HG02642 (cell line): ENCODE results near the gene MKRN2.
"Not testable (repeated sequence)": the region's sequence is repeated elsewhere in the genome, so short reads cannot be mapped to it uniquely, and the experiment has no call there.

Source experiments
- ATAC-seq: cut with Tn5 transposase; IDR thresholded peaks from one replicate; pipeline ENCODE4 v1.9.1; 2021; ENCODE audit warnings: mild to moderate bottlenecking; ENCODE audit not compliant: unreplicated experiment, poor library complexity

The MKRN2 gene, protein sequence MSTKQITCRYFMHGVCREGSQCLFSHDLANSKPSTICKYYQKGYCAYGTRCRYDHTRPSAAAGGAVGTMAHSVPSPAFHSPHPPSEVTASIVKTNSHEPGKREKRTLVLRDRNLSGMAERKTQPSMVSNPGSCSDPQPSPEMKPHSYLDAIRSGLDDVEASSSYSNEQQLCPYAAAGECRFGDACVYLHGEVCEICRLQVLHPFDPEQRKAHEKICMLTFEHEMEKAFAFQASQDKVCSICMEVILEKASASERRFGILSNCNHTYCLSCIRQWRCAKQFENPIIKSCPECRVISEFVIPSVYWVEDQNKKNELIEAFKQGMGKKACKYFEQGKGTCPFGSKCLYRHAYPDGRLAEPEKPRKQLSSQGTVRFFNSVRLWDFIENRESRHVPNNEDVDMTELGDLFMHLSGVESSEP

DNA sequence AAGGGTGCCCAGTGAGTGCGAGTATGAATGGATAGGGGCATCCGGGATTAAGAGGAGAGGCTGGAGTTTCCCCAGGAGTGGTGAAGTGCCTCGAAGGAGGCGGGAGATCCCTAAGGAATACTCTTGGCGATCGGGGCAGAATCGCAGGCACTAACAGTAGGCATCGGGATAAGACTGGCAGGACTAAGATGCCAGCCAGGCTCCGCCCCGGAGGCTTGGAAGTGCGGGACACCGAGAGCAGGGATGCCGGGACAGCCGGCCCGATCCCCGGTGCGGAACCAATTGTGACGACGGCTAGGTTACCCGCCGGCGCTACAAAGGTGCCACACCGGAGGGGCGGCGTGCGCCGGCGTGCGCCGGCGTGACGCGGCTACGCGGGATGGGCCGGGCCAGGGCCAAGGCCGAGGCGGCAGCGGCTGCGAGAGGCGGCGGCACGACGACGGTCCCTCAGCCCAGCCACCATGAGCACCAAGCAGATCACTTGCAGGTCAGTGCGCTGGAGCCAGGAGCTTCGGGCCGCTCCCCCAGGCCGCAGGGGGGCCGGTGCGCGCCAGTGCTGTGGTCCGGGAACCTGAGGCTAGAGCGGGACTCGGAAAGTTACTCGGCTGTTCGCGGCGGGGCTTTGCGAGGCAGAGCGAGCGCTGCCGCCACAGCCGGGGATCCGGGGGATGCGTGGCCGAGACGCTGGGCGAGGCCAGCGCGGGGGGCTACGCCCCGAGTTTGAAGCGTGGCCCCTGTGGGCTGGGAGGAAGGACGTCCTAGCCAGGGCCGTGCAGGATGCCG, at the start of gene MKRN2:
TSS of gene MKRN2 (plus strand) at position 398 of the 783 bp plus-strand sequence. CDS start at position 462, 64 bp downstream.
- peak; percentile 84 for ATAC-seq

DNA sequence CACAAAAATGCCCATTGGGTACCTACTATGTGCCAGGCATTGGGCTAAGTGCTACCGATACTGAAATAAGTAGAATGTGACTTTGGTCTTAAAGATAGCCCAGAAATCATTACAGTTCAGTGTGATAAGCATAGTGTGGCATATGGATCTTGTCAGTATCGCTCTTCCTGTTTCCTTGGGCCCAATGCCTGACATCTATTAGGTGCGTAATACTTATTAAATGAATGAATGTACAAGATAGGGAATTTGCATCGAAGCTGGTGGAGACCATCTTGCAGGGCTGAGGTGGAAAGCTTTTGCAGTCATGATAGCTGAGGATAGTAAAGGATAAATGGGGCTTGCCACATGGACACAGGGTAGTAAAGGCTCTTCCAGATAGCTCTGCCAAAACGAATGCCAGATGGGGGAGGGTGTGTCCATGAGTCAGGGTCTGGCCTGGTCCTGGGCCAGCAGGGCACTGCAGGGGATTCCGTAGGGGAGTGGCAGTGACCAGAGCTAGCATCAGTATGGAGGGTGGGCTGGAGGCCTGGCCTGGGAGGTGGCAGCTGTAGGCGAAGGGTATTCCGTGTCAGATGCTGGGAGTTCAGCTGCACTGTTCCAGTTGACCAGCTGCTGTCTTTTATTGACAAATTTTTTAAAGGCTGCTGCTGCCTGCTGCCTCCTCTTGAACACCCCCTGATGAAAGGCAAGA, 49.2 kb upstream of the MKRN2 start:
- ATAC-seq: no peak

DNA sequence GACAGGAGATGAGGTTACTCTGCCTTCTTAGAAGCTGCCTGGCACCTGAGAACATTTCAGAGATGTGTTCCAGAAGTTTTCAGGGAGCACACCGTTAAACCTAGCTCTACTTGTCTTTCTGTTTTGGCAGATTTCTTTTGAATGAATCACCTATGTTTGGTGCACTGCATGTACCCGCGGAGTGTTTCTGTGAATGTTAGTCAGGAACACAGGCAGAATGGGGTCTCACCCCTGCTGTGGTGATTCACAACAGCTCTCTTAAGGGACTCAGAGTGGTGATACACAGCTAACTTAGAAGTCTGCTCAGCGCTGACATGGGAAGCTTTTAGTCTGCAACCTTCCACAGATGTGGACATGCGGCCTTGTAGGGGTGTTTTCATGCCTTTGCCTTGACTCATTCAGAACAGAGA, 48.6 kb upstream of the MKRN2 start:
- no peak for ATAC-seq

DNA sequence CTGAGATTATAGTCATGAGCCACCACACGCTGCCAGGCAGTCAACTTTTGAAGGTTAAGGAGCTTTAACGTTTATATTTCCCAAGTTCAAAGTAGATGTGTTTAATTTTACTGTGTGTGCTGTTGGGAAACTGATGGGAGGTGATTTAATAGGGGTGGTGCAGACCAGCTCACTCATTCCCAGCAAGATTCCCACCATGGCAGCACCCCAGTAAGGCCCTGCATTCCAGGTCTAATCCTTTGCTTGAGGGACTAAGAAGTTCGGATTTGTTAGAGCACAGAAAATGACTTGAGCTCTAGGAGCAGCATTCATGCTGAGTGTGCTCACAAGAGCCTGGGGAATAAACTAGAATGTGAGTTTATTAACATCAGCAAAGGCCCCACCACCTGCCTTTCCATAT, 47.4 kb upstream of the MKRN2 start:
- no peak for ATAC-seq

DNA sequence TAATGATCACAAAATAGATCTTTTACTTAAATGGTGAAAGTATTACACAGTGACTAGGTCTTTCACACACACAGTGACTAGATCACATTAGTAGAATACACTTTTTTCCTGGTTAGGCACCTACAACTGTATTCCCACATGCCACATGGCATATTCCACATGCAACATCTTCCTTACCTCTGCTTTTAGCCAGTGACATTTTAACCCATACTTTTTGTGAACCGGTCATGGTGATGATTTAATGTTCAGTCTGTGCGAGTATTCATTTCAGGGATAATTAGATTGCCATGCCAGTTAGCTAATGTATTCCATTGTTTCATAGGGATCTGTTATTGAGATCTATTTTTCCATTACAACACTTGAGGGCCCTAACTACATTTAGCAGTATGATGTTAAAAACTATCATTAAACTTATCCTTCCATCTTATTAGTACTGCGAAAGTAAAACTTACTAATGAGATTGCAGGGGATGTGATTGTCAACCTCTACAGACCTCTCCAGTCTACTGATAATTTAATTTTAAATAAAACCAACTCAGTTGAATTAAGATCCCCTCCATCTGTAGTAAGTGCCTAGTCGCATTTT, 44.3 kb upstream of the MKRN2 start:
- no peak for ATAC-seq

DNA sequence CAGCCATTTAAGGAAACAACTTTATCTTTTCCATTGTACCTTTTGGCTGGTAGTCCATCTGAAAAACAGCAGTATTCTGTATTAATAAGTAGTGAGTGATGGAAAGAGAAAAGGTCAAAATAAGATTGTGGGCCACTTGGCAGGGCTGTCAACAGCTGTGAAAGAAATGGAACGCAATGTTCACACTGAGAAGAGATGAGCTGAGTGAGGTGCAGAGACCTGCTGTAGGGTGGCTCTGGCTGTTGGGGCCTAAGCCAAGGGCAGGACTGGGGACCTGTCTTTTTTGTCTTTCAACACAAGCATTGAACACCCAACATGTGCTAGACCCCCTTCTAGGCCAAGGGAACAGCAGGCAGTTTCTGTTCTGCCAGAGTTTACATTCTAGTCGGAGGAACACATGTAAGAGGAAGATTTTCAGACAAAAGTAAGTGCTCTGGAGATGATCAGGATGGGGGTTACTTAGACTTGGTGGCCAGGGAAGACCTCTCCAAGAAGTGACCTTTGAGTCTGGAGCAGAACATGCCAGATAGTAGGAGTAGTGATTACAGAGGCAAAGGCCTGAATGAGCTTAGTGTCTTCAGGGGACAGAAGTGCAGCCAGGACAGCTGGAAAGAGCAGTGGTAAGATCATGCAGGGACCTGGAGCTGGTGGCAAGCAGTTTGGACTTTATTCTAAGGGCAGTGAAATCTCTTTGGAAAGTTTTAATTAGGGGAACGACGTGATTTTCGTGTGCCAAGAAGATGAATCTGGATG, 43.0 kb upstream of the MKRN2 start:
- ATAC-seq: no peak

DNA sequence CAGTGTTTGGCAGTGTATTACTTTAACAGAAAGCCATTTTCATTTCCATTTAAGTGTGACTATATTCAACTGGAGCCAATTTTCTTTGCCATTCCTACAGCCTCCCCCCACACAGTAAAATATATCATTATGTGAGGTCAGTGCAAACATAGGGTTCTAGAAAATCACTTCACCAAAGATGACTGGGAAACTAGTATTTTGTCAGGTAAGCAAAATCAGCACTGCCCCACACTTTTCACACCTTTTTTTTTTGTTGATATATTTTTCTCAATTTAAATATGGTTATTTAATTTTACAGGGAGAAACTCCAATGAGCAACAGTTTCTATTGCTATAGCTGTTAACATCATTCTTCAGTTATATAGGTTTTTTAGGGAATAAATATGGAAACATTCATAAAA, 41.3 kb upstream of the MKRN2 start:
- no peak for ATAC-seq

DNA sequence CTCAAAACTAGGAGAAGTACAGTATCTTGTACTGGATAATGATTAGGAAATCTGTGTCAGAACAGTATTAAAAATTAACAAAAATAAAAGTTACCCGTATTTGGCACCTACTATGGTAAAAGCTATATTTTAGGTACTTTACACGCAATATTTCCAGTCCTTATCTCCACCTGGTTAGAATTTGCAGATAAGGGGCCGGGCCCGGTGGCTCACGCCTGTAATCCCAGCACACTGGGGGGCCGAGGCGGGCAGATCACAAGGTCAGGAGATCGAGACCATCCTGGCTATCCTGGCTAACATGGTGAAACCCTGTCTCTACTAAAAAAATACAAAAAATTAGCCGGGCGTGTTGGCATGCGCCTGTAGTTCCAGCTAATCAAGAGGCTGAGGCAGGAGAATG, 40.0 kb upstream of the MKRN2 start:
- ATAC-seq: no peak

DNA sequence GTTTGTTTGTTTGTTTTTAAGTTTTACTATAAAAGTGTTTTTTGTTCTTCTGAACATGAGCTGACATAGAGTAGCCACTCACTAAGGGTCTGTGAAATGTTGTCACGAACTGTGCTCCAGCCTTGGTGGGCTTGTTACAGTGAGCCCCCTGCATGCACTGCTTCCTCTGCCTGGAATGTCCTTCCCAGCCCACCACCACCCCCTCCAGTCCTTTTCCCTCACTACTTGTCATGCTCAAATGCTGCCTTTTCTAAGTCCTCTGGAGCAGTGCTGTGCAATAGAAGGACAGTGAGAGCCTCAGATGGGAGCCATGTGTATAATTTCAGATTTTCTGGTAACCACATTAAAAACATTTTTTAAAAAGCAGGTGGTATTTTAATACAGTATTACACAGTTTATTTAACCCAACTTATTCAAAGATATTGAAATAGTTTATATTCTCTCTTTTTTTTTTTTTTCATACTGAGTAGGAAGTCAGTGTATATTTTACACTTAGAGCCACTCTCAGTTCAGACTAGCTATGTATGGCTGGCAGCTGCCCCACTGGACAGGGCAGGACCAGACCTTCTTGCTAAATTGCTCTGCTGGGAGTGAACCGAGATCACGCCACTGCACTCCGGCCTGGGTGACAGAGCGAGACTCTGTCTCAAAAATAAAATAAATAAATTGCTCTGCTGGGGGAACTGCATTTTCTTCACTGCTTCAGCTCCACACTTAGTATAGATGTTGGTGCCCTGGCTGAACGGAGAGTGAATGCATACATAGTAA, 38.4 kb upstream of the MKRN2 start:
- no peak for ATAC-seq

DNA sequence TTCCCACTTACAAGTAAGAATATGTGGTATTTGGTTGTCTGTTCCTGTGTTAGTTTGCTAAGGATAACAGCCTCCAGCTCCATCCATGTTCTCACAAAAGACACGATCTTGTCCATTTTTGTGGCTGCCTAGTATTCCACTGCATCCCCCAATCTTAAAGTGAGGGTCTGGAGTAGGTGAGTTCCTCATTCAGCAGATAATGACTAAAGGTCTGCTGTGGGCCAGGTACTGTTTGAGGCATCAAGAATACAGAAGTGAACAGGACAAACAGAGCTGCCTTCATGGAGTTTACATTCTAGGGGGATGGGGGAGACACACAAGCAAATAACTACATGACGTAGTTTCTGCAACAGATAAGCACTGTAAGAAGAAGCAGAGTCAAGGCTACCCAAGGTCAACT, 35.9 kb upstream of the MKRN2 start:
- ATAC-seq: no peak

DNA sequence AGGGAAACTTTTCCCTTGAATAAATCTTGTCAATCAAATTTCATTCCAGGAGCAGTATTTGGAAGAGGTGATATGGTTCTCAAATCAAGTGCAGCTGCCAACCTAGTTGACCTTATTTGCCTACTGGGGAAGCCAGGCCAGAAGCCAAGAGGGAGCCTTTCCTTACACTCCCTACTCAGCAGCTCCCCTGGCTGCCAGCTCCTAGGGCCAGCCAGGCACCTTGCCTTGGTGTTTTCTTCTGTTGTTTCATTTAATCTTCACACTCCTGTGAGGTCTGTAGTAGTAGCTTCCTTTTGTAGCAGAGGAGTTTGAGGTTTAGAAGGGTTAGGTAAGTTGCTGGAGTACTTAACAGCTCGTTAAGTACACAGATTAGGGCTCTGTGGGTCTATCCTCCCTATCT, 34.2 kb upstream of the MKRN2 start:
- no peak for ATAC-seq

DNA sequence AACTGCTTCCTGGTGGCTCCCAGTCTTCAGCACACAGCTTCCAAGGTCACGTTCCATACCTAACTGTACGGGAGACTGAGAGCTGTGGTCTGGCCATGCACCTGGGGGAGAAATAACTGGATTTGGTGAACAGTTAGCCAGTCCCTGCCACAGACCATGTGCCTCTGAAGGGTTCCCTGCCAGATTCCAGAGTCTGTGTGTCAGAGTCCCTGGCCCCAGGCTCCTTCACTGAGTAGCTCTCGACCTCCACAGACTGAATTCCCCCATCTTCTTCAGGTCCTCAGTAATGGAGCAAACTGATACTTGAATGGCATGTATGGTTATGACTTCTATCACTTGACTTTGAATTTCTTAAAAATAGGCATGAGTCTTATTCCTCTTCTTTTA, 29.1 kb upstream of the MKRN2 start:
- ATAC-seq: no peak

DNA sequence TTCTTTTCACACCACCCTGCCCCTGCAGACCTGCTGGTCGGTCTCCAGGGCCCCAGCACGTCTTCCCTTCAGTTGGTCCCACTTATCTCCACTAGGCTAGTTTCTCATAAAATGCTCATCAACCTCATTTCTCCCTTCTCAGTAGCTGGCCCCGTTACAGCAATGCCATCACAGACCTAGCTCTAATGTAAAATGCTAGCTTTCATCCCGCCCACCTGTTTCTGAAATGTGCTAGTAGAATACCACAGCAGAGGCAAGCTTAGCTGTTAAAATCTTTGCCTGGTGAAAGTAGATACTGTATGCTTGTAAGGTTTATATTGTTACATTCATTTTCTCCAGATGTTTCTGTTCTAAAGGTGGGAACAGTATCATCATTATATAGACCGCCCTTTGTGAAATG, 24.7 kb upstream of the MKRN2 start:
- ATAC-seq: no peak

DNA sequence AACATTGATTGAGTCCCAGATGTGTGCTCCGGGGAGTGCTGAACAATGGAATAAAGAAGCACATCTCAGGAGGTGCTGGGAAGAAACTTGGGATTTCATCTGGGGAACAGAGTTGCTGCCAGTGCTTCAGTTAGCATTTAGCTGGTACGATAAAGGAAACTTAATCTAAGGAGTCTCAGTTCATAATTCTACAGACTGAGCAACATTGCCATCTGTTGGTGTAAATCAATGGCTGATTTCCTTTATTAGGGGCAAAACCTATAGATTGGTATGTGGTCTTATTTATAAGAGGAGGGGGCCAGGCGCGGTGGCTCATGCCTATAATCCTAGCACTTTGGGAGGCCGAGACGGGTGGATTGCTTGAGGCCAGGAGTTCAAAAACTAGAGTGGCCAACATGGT, 20.5 kb upstream of the MKRN2 start:
- no peak for ATAC-seq

DNA sequence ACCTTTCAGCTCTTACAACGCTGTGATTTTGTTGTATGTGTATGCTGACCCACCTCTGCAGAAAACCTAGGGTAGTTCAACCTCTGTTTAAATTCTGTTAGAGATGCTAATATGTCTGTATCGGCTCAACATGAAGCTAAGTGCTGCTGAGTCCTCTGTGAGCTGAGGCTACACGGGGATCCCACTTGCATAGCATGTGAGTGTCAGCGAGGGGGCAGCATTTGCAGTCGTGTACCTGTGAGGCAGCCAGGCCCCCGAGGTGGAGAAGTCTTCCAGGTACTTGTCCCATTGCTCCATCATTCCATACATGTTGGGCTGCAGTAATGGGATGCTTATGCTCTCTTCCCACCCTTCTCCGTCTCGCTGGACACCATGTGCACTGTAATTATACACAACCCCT, 15.3 kb upstream of the MKRN2 start:
- no peak for ATAC-seq

DNA sequence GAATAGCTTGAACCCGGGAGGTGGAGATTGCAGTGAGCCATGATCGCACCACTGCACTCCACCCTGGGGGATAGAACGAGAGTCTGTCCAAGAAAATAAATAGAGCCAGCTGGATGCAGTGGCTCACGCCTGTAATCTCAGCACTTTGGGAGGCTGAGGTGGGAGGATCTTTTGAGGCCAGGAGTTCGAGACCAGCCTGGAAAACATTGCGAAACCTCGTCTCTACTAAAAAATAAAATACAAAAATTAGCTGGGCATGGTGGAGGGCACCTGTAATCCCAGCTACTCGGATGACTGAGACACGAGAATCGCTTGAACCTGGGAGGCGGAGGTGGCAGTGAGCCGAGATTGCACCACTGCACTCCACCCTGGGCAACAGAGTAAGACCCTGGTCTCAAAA, 13.4 kb upstream of the MKRN2 start:
- ATAC-seq: not testable (repeated sequence)

DNA sequence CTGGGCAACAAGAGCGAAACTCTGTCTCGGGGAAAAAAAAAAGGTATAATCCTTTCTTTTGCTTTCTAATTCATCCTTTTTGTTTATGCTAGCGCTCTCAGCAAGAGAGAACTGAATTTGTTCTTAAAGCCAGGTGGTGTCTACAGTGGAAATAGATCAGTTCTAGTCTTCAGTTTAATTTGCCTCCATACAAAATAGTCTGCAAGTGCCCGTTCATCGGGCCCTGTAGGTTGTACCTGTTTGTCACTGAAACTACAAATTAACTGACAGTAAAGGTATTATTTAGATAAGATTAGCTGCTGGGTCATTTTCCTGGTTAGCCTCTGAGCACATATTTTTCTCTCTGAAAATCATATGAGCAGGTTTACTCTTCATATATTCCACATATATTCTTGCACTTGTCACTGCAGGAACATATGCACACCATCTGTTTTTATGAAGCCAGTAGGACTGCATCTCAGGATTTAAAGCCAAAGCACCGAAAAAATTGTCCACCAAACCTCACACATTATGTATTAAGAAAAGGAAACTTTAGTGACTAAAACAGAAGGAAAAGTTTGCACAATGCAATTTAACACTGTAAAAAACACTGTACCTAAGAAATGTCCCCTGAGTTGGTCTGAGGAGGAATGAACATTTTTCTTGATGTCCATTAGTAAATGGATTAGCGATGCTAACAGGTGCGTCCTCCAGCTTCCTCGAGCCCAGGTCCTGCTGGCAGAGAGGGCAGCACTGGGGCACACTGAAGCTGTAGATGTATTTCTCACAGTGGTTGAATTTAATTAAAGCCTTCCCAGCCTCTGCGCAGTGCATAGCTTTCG, 12.0 kb upstream of the MKRN2 start:
- ATAC-seq: no peak

DNA sequence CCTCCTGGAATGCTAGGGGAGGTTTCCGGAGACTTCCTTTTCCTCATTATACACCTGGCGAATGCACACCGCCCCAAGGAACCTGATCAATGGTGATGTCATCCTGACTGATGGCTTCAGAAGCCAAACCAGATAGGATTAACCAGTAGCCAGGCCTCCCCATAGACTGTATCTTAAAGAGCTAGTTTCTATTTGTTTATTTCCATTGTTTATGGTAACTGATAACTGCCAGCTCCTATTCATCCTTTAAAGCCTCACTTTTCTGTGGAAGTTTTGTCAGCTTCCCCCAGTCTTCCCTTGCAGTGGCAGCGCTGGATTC, 11.5 kb upstream of the MKRN2 start, which contains the start of gene MKRN2OS:
TSS of gene MKRN2OS (minus strand) at position 27 of the 319 bp plus-strand sequence. CDS start 35 bp downstream, outside the sequence.
- no peak for ATAC-seq
